NK-92 (cell line): Measurements from ENCODE around the gene MTRFR.

Experiments
- DNase-seq: peaks from one replicate; lab custom pipeline; 2025; ENCODE audit not compliant: unreplicated experiment; lab: John Stamatoyannopoulos, UW

The MTRFR gene

GRCh38 chr12:123269896-123270213, 36.6 kb downstream of the MTRFR start:
- no peak for DNase-seq

GRCh38 chr12:123270214-123271000, 37.2 kb downstream of the MTRFR start:
- DNase-seq = no peak

- no peak for DNase-seq
Observed at GRCh38 chr12:123271001-123271668, 37.9 kb downstream of the MTRFR start.

GRCh38 chr12:123273166-123273565, 39.9 kb downstream of the MTRFR start:
- no peak for DNase-seq

GRCh38 chr12:123278101-123278627, 44.9 kb downstream of the MTRFR start:
- no peak for DNase-seq

GRCh38 chr12:123280971-123281370, 47.7 kb downstream of the MTRFR start:
- no peak for DNase-seq

GRCh38 chr12:123282111-123282510, 48.9 kb downstream of the MTRFR start:
- no peak for DNase-seq

GRCh38 chr12:123283461-123283860, 50.2 kb downstream of the MTRFR start:
- no peak for DNase-seq

GRCh38 chr12:123284669-123285068, 51.4 kb downstream of the MTRFR start:
- DNase-seq = no peak

GRCh38 chr12:123286652-123287373, 53.6 kb downstream of the MTRFR start:
- DNase-seq = no peak

- no peak for DNase-seq
Observed at GRCh38 chr12:123288751-123289346, 55.6 kb downstream of the MTRFR start.

- no peak for DNase-seq
Observed at GRCh38 chr12:123289911-123290310, 56.7 kb downstream of the MTRFR start.

GRCh38 chr12:123293178-123293760, 60.0 kb downstream of the MTRFR start:
- DNase-seq = no peak

- DNase-seq = no peak
Observed at GRCh38 chr12:123305136-123305535, 71.9 kb downstream of the MTRFR start.

GRCh38 chr12:123306200-123306599, 73.0 kb downstream of the MTRFR start:
- no peak for DNase-seq
